Measurements from ENCODE around the gene LRRC1. TPM values are rescaled to one million over a fixed set of nuclear protein-coding genes. Genes with fewer than 3 reads are reported as not detected.

LRRC1 gene
- total RNA-seq, 1 donor from 2014 or later, result 14.3 TPM

DNA sequence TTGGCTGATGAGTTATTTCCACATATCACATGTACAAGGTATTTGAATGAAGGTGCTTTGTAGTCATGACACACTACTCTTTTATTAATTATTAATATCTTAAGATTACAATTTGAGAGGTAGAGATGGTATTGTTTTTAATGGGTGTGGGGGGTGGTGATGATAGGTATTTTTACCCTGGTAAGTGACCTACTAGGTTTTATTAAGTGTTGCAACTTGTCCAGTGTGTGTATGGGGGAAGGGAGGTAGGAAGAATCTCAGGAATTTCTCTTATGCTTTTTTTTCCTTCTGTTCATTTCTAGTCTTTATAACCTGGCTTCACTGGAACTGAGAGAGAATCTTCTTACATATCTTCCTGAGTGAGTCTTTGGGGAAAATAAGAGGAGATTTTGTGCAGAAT lies 101.4 kb downstream of the LRRC1 start:
- no peaks in the 10 kb centered on the region for H3K27me3 ChIP-seq (ENCODE audit: insufficient read depth, low read length)
- peak overlapping the region; percentile 75 for H3K27ac Mint-ChIP-seq (ENCODE audit: unreplicated experiment)
- H3K9me3 ChIP-seq (ENCODE audit: insufficient read depth, low read depth, low read length), result no peaks in the 10 kb centered on the region
- H3K79me2 ChIP-seq (ENCODE audit: insufficient read depth, low read length), result no peaks in the 10 kb centered on the region
- H4K20me1 ChIP-seq (ENCODE audit: insufficient read depth, low read length), result no peaks in the 10 kb centered on the region
- H3K9ac ChIP-seq (ENCODE audit: low read length), result no peak overlapping the region
- no peak for TF ChIP-seq EZH2 (IDR thresholded peaks at IDR 0.05; ENCODE audit: insufficient read depth, low read length)
- TF ChIP-seq, protein P1, sequence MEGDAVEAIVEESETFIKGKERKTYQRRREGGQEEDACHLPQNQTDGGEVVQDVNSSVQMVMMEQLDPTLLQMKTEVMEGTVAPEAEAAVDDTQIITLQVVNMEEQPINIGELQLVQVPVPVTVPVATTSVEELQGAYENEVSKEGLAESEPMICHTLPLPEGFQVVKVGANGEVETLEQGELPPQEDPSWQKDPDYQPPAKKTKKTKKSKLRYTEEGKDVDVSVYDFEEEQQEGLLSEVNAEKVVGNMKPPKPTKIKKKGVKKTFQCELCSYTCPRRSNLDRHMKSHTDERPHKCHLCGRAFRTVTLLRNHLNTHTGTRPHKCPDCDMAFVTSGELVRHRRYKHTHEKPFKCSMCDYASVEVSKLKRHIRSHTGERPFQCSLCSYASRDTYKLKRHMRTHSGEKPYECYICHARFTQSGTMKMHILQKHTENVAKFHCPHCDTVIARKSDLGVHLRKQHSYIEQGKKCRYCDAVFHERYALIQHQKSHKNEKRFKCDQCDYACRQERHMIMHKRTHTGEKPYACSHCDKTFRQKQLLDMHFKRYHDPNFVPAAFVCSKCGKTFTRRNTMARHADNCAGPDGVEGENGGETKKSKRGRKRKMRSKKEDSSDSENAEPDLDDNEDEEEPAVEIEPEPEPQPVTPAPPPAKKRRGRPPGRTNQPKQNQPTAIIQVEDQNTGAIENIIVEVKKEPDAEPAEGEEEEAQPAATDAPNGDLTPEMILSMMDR (IDR thresholded peaks at IDR 0.05; ENCODE audit: insufficient read depth, low read depth, low read length), result no peak
- H3K4me3 ChIP-seq (ENCODE audit: insufficient read depth, low read depth, low read length), result no peak overlapping the region
- no peaks in the 10 kb centered on the region for H3K9me3 Mint-ChIP-seq (ENCODE audit: unreplicated experiment)
- no peak overlapping the region for H3K4me3 Mint-ChIP-seq (ENCODE audit: unreplicated experiment)
- FAIRE-seq (no peak), DNase-seq (ENCODE audit: low read depth) (peak; percentile 54)
- no peaks in the 10 kb centered on the region for H3K36me3 ChIP-seq (ENCODE audit: insufficient read depth, low read length)
- no peaks in the 10 kb centered on the region for H3K27me3 Mint-ChIP-seq (ENCODE audit: low read depth, unreplicated experiment)
- peaks cover 44% of the 10 kb centered on the region for H3K4me1 Mint-ChIP-seq (ENCODE audit: low read depth, unreplicated experiment)
- peaks cover 4% of the 10 kb centered on the region for H3K4me1 ChIP-seq (ENCODE audit: insufficient read depth, low read length)
- H3K4me2 ChIP-seq (ENCODE audit: low read length), result no peak overlapping the region
- peaks cover 3% of the 10 kb centered on the region for H3K36me3 Mint-ChIP-seq (ENCODE audit: low read depth, unreplicated experiment)
- no peak overlapping the region for H2AFZ ChIP-seq (ENCODE audit: low read depth, low read length)
- H3K27ac ChIP-seq (ENCODE audit: low read depth, low read length), result no peak overlapping the region

DNA sequence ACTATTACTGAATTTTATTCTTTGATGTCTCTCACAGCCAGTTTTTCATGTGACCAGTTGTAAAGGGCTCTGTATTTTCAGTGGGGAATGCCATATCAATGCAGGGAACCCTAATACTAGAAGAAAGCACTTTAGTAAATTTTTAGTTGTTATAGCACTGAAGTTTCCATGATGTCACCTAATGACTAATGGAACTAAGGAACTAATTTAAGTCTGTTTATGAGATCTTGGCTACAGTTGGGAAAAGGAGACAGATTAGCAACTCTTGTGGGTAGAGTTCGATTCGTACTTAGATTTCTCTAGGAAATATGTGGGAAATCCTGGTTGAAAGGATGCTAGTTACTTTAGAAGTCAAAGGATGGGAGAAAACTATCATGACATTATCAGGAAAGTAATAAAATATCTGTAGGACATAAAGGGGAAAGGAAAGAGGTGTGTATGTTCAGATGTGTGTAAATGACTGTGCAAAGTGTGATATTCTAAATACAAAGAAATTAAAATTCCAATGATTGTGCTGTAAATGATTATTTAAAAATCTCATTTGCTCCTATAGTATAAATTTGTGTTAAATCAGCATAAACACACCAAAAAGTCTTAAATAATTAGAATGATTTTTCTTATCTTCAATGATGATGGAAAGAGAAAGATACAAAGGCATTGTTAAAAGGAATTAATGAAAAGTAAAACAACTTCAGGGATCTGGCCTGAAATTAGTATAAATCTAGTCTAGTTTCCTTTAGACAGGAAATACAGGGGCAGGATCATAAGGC lies 103.4 kb downstream of the LRRC1 start:
- Mint-ChIP-seq H3K4me1 (ENCODE audit: low read depth, unreplicated experiment) (peaks cover 41% of the 10 kb centered on the region), H3K4me3 (ENCODE audit: unreplicated experiment) (no peak overlapping the region), H3K9me3 (ENCODE audit: unreplicated experiment) (no peaks in the 10 kb centered on the region), H3K36me3 (ENCODE audit: low read depth, unreplicated experiment) (peaks cover 5% of the 10 kb centered on the region), H3K27me3 (ENCODE audit: low read depth, unreplicated experiment) (no peaks in the 10 kb centered on the region), H3K27ac (ENCODE audit: unreplicated experiment) (peak overlapping the region; percentile 77)
- no peak for FAIRE-seq
- H3K79me2 ChIP-seq (ENCODE audit: insufficient read depth, low read length), result no peaks in the 10 kb centered on the region
- no peak overlapping the region for H3K27ac ChIP-seq (ENCODE audit: low read depth, low read length)
- no peaks in the 10 kb centered on the region for H3K27me3 ChIP-seq (ENCODE audit: insufficient read depth, low read length)
- no peaks in the 10 kb centered on the region for H3K9me3 ChIP-seq (ENCODE audit: insufficient read depth, low read depth, low read length)
- no peaks in the 10 kb centered on the region for H3K36me3 ChIP-seq (ENCODE audit: insufficient read depth, low read length)
- TF ChIP-seq, protein P1 (IDR thresholded peaks at IDR 0.05; ENCODE audit: insufficient read depth, low read depth, low read length), result no peak
- no peak for TF ChIP-seq EZH2 (IDR thresholded peaks at IDR 0.05; ENCODE audit: insufficient read depth, low read length)
- no peaks in the 10 kb centered on the region for H4K20me1 ChIP-seq (ENCODE audit: insufficient read depth, low read length)
- no peak overlapping the region for H3K9ac ChIP-seq (ENCODE audit: low read length)
- no peak overlapping the region for H3K4me3 ChIP-seq (ENCODE audit: insufficient read depth, low read depth, low read length)
- H2AFZ ChIP-seq (ENCODE audit: low read depth, low read length), result no peak overlapping the region
- H3K4me2 ChIP-seq (ENCODE audit: low read length), result no peak overlapping the region
- peak; percentile 75 for DNase-seq (ENCODE audit: low read depth)
- peaks cover 4% of the 10 kb centered on the region for H3K4me1 ChIP-seq (ENCODE audit: insufficient read depth, low read length)

DNA sequence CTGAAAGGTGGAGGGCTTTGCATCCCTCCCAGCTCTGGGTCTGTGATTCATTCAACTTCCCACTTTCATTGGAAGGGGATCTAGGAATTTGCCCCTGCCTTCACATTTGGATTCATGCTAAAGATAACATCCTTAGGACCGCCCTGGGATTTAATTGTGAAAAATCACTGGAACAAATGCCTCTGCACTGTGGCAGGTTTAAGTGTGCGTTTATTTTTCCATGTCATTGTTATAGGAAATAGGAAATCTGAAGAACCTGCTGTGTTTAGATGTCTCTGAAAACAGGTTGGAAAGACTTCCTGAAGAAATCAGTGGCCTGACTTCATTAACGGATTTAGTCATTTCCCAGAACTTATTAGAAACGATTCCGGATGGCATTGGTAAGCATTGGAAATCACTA lies 104.7 kb downstream of the LRRC1 start:
- Histone ChIP-seq H3K27ac (ENCODE audit: low read depth, low read length) (no peak overlapping the region), H2AFZ (ENCODE audit: low read depth, low read length) (no peak overlapping the region), H3K4me3 (ENCODE audit: insufficient read depth, low read depth, low read length) (no peak overlapping the region), H3K4me2 (ENCODE audit: low read length) (no peak overlapping the region), H4K20me1 (ENCODE audit: insufficient read depth, low read length) (no peaks in the 10 kb centered on the region), H3K4me1 (ENCODE audit: insufficient read depth, low read length) (peaks cover 4% of the 10 kb centered on the region), H3K9ac (ENCODE audit: low read length) (no peak overlapping the region), H3K79me2 (ENCODE audit: insufficient read depth, low read length) (no peaks in the 10 kb centered on the region), H3K27me3 (ENCODE audit: insufficient read depth, low read length) (no peaks in the 10 kb centered on the region), H3K9me3 (ENCODE audit: insufficient read depth, low read depth, low read length) (no peaks in the 10 kb centered on the region), H3K36me3 (ENCODE audit: insufficient read depth, low read length) (no peaks in the 10 kb centered on the region)
- FAIRE-seq (no peak), DNase-seq (ENCODE audit: low read depth) (no peak)
- no peak overlapping the region for H3K27ac Mint-ChIP-seq (ENCODE audit: unreplicated experiment)
- H3K9me3 Mint-ChIP-seq (ENCODE audit: unreplicated experiment), result no peaks in the 10 kb centered on the region
- no peaks in the 10 kb centered on the region for H3K27me3 Mint-ChIP-seq (ENCODE audit: low read depth, unreplicated experiment)
- no peak for TF ChIP-seq EZH2 (IDR thresholded peaks at IDR 0.05; ENCODE audit: insufficient read depth, low read length)
- TF ChIP-seq, protein P1 (IDR thresholded peaks at IDR 0.05; ENCODE audit: insufficient read depth, low read depth, low read length), result no peak
- H3K4me3 Mint-ChIP-seq (ENCODE audit: unreplicated experiment), result no peak overlapping the region
- peaks cover 34% of the 10 kb centered on the region for H3K4me1 Mint-ChIP-seq (ENCODE audit: low read depth, unreplicated experiment)
- H3K36me3 Mint-ChIP-seq (ENCODE audit: low read depth, unreplicated experiment), result peaks cover 10% of the 10 kb centered on the region

Data from astrocyte (in vitro differentiated cells and primary cell).